Measurements from ENCODE around the gene GNB1.

DNA sequence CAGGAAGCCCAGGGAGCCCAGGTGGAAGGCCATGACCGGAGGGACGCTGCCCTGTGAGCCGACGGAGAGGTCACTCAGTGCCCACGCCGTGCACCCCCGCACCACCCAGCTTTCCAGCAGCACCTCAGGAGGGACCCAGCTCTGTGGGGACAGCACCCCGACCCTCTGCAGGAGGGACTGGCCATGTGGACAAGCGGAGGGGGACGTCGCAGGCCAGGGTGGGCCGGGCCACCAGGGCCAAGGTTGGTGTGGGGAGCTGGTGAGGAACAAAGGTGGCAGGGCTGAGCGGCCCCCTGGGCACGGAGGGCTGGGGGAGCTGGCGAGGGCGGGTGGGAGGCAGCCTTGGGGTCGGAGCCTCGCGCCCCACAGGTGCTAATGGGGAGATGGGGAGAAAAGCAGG, 135.5 kb downstream of the GNB1 start:
- no peak for TF ChIP-seq GATA2 (IDR thresholded peaks at IDR 0.05; ENCODE audit: low read depth, low read length)
- no peak for TF ChIP-seq GATA3 (IDR thresholded peaks at IDR 0.05; ENCODE audit: low read depth, low read length)
